Measurements from ENCODE around the gene CENPU.

DNA sequence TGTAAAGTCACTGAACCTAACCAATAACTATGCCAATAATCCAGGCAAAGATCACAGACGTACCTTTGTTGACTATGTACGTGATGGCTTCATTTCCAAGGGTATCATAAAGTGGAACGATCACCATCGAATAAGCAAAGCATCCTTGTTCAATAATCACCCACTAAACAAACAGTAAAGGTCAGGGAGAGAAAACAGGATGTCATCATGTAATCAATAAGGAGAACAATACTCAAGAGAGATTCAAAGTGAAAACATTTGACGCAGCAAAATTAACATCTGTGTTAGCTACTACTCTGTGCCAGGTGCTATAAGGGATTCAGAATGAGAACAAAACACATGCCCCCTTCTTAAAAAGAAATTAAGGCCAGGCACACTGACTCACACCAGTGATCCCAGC is 42.9 kb upstream of the CENPU start:
- TF ChIP-seq, protein P1, sequence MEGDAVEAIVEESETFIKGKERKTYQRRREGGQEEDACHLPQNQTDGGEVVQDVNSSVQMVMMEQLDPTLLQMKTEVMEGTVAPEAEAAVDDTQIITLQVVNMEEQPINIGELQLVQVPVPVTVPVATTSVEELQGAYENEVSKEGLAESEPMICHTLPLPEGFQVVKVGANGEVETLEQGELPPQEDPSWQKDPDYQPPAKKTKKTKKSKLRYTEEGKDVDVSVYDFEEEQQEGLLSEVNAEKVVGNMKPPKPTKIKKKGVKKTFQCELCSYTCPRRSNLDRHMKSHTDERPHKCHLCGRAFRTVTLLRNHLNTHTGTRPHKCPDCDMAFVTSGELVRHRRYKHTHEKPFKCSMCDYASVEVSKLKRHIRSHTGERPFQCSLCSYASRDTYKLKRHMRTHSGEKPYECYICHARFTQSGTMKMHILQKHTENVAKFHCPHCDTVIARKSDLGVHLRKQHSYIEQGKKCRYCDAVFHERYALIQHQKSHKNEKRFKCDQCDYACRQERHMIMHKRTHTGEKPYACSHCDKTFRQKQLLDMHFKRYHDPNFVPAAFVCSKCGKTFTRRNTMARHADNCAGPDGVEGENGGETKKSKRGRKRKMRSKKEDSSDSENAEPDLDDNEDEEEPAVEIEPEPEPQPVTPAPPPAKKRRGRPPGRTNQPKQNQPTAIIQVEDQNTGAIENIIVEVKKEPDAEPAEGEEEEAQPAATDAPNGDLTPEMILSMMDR (conservative IDR thresholded peaks at IDR 0.05; ENCODE audit: low read depth in 2 of 2): no peak
- TF ChIP-seq, protein P2, sequence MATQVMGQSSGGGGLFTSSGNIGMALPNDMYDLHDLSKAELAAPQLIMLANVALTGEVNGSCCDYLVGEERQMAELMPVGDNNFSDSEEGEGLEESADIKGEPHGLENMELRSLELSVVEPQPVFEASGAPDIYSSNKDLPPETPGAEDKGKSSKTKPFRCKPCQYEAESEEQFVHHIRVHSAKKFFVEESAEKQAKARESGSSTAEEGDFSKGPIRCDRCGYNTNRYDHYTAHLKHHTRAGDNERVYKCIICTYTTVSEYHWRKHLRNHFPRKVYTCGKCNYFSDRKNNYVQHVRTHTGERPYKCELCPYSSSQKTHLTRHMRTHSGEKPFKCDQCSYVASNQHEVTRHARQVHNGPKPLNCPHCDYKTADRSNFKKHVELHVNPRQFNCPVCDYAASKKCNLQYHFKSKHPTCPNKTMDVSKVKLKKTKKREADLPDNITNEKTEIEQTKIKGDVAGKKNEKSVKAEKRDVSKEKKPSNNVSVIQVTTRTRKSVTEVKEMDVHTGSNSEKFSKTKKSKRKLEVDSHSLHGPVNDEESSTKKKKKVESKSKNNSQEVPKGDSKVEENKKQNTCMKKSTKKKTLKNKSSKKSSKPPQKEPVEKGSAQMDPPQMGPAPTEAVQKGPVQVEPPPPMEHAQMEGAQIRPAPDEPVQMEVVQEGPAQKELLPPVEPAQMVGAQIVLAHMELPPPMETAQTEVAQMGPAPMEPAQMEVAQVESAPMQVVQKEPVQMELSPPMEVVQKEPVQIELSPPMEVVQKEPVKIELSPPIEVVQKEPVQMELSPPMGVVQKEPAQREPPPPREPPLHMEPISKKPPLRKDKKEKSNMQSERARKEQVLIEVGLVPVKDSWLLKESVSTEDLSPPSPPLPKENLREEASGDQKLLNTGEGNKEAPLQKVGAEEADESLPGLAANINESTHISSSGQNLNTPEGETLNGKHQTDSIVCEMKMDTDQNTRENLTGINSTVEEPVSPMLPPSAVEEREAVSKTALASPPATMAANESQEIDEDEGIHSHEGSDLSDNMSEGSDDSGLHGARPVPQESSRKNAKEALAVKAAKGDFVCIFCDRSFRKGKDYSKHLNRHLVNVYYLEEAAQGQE (IDR thresholded peaks at IDR 0.05; ENCODE audit: unreplicated experiment): no peak
- TF ChIP-seq POLR2AphosphoS5 (IDR thresholded peaks at IDR 0.05; ENCODE audit: low read depth) (no peak), EZH2 (IDR thresholded peaks at IDR 0.05; ENCODE audit: low read depth, unreplicated experiment) (no peak), JUNB (IDR thresholded peaks at IDR 0.05; ENCODE audit: unreplicated experiment) (no peak), EZH2phosphoT487 (IDR thresholded peaks at IDR 0.05; ENCODE audit: unreplicated experiment) (no peak), CREB1 (CRISPR knock-in tag; IDR thresholded peaks at IDR 0.05; ENCODE audit: low read depth) (no peak), ZNF114 (CRISPR knock-in tag; IDR thresholded peaks at IDR 0.05) (no peak), STAT1 (IDR thresholded peaks at IDR 0.05; ENCODE audit: unreplicated experiment) (no peak), NANOG (IDR thresholded peaks at IDR 0.05; ENCODE audit: borderline replicate concordance) (no peak)
- TF ChIP-seq, protein P3, sequence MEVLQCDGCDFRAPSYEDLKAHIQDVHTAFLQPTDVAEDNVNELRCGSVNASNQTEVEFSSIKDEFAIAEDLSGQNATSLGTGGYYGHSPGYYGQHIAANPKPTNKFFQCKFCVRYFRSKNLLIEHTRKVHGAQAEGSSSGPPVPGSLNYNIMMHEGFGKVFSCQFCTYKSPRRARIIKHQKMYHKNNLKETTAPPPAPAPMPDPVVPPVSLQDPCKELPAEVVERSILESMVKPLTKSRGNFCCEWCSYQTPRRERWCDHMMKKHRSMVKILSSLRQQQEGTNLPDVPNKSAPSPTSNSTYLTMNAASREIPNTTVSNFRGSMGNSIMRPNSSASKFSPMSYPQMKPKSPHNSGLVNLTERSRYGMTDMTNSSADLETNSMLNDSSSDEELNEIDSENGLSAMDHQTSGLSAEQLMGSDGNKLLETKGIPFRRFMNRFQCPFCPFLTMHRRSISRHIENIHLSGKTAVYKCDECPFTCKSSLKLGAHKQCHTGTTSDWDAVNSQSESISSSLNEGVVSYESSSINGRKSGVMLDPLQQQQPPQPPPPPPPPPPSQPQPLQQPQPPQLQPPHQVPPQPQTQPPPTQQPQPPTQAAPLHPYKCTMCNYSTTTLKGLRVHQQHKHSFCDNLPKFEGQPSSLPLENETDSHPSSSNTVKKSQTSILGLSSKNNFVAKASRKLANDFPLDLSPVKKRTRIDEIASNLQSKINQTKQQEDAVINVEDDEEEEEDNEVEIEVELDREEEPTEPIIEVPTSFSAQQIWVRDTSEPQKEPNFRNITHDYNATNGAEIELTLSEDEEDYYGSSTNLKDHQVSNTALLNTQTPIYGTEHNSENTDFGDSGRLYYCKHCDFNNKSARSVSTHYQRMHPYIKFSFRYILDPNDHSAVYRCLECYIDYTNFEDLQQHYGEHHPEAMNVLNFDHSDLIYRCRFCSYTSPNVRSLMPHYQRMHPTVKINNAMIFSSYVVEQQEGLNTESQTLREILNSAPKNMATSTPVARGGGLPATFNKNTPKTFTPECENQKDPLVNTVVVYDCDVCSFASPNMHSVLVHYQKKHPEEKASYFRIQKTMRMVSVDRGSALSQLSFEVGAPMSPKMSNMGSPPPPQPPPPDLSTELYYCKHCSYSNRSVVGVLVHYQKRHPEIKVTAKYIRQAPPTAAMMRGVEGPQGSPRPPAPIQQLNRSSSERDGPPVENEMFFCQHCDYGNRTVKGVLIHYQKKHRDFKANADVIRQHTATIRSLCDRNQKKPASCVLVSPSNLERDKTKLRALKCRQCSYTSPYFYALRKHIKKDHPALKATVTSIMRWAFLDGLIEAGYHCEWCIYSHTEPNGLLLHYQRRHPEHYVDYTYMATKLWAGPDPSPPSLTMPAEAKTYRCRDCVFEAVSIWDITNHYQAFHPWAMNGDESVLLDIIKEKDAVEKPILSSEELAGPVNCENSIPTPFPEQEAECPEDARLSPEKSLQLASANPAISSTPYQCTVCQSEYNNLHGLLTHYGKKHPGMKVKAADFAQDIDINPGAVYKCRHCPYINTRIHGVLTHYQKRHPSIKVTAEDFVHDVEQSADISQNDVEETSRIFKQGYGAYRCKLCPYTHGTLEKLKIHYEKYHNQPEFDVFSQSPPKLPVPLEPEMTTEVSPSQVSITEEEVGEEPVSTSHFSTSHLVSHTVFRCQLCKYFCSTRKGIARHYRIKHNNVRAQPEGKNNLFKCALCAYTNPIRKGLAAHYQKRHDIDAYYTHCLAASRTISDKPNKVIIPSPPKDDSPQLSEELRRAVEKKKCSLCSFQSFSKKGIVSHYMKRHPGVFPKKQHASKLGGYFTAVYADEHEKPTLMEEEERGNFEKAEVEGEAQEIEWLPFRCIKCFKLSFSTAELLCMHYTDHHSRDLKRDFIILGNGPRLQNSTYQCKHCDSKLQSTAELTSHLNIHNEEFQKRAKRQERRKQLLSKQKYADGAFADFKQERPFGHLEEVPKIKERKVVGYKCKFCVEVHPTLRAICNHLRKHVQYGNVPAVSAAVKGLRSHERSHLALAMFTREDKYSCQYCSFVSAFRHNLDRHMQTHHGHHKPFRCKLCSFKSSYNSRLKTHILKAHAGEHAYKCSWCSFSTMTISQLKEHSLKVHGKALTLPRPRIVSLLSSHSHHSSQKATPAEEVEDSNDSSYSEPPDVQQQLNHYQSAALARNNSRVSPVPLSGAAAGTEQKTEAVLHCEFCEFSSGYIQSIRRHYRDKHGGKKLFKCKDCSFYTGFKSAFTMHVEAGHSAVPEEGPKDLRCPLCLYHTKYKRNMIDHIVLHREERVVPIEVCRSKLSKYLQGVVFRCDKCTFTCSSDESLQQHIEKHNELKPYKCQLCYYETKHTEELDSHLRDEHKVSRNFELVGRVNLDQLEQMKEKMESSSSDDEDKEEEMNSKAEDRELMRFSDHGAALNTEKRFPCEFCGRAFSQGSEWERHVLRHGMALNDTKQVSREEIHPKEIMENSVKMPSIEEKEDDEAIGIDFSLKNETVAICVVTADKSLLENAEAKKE (CRISPR knock-in tag; IDR thresholded peaks at IDR 0.05): no peak
- TF ChIP-seq, protein P4, sequence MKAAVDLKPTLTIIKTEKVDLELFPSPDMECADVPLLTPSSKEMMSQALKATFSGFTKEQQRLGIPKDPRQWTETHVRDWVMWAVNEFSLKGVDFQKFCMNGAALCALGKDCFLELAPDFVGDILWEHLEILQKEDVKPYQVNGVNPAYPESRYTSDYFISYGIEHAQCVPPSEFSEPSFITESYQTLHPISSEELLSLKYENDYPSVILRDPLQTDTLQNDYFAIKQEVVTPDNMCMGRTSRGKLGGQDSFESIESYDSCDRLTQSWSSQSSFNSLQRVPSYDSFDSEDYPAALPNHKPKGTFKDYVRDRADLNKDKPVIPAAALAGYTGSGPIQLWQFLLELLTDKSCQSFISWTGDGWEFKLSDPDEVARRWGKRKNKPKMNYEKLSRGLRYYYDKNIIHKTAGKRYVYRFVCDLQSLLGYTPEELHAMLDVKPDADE (IDR thresholded peaks at IDR 0.05): no peak

Measured in GM23338 (cell line).